GDM1 (cell line): Measurements from ENCODE around the gene SYPL2.

Experiments
- DNase-seq: peaks from one replicate; lab custom pipeline; 2025; lab: John Stamatoyannopoulos, UW

Gene SYPL2

GRCh38 chr1:109517337-109517736, 51.0 kb downstream of the SYPL2 start:
- DNase-seq = no peak

- DNase-seq = no peak
These were observed 54.9 kb downstream of the SYPL2 start for GRCh38 chr1:109521002-109521951.

- DNase-seq = no peak
These were observed 55.7 kb downstream of the SYPL2 start for GRCh38 chr1:109522026-109522425.

- no peak for DNase-seq
These were observed 57.4 kb downstream of the SYPL2 start for GRCh38 chr1:109523706-109524105.

GRCh38 chr1:109527098-109527811, 60.9 kb downstream of the SYPL2 start:
- DNase-seq = no peak

GRCh38 chr1:109527846-109528695, 61.7 kb downstream of the SYPL2 start:
- DNase-seq = no peak

GRCh38 chr1:109528712-109529111, 62.4 kb downstream of the SYPL2 start:
- DNase-seq = no peak

GRCh38 chr1:109529881-109530456, 63.6 kb downstream of the SYPL2 start:
- DNase-seq = no peak

GRCh38 chr1:109530457-109531087, 64.2 kb downstream of the SYPL2 start:
- no peak for DNase-seq

GRCh38 chr1:109531380-109531779, 65.0 kb downstream of the SYPL2 start:
- no peak for DNase-seq
